Activated CD4-positive, CD25-positive, alpha-beta regulatory T cell (primary cell): ENCODE data around the gene CLEC4M.
"Not testable (repeated sequence)": the region's sequence is repeated elsewhere in the genome, so short reads cannot be mapped to it uniquely, and the experiment has no call there.

Experiments
- DNase-seq, 4 experiments: peaks; one replicate each; lab custom pipeline; 2025; lab: John Stamatoyannopoulos, UW

CLEC4M gene

GRCh38 chr19:7773841-7774240, 10.8 kb downstream of the CLEC4M start:
- DNase-seq: no peak

- DNase-seq: no peak
Measured at GRCh38 chr19:7775761-7776160, 12.7 kb downstream of the CLEC4M start.

- DNase-seq: no peak
Measured at GRCh38 chr19:7778081-7778480, 15.0 kb downstream of the CLEC4M start.

- DNase-seq: no peak
Measured at GRCh38 chr19:7779631-7780486, 16.8 kb downstream of the CLEC4M start.

- DNase-seq: no peak
Measured at GRCh38 chr19:7781157-7781556, 18.1 kb downstream of the CLEC4M start.

GRCh38 chr19:7783991-7784423, 21.0 kb downstream of the CLEC4M start:
- no peak for DNase-seq

- no peak for DNase-seq
Measured at GRCh38 chr19:7784856-7785255, 21.8 kb downstream of the CLEC4M start.

- no peak for DNase-seq
Measured at GRCh38 chr19:7787141-7787540, 24.1 kb downstream of the CLEC4M start.

GRCh38 chr19:7787602-7788177, 24.6 kb downstream of the CLEC4M start:
- no peak for DNase-seq

- DNase-seq: no peak
Measured at GRCh38 chr19:7788178-7788932, 25.3 kb downstream of the CLEC4M start.

- no peak for DNase-seq
Measured at GRCh38 chr19:7788933-7789323, 25.9 kb downstream of the CLEC4M start.

GRCh38 chr19:7789447-7789846, 26.4 kb downstream of the CLEC4M start:
- DNase-seq: no peak

- DNase-seq: no peak
Measured at GRCh38 chr19:7790416-7790815, 27.4 kb downstream of the CLEC4M start.

- DNase-seq: no peak
Measured at GRCh38 chr19:7792281-7792680, 29.2 kb downstream of the CLEC4M start.

GRCh38 chr19:7792701-7793100, 29.7 kb downstream of the CLEC4M start:
- not testable (repeated sequence) for DNase-seq

GRCh38 chr19:7793493-7793892, 30.4 kb downstream of the CLEC4M start:
- DNase-seq: no peak

GRCh38 chr19:7795555-7796161, 32.6 kb downstream of the CLEC4M start:
- no peak for DNase-seq

GRCh38 chr19:7799640-7800355, 36.8 kb downstream of the CLEC4M start:
- peak in 2 of 4 experiments; percentile 16 to 46 for DNase-seq

GRCh38 chr19:7801020-7801570, 38.1 kb downstream of the CLEC4M start:
- DNase-seq: no peak

GRCh38 chr19:7806234-7806633, 43.2 kb downstream of the CLEC4M start:
- no peak for DNase-seq

GRCh38 chr19:7806876-7807275, 43.8 kb downstream of the CLEC4M start:
- DNase-seq: no peak
